Loucy (cell line): Measurements from ENCODE around the gene CLSTN2.

Experiments
- CTCF ChIP-seq: fragments of 200-600 bp; sonication (generic); conservative IDR thresholded peaks from 2 replicates; pipeline ENCODE4 v1.5.1; 2014; ENCODE audit warnings: mild to moderate bottlenecking, antibody characterized with exemption, low read length
- EZH2phosphoT487 ChIP-seq: fragments of 200-600 bp; IDR thresholded peaks from 2 replicates; pipeline ENCODE4 v1.6.1; 2018; ENCODE audit warnings: antibody characterized with exemption, mild to moderate bottlenecking, moderate library complexity, borderline replicate concordance

- TF ChIP-seq CTCF (no peak), EZH2phosphoT487 (no peak)
Observed at GRCh38 chr3:140007081-140007480, 72.1 kb downstream of the CLSTN2 start.
